Endothelial cell of umbilical vein (primary cell): ENCODE measurements around the gene CRLF1.

Experiments
- TF ChIP-seq, protein P1 (sequence below): IDR thresholded peaks from 2 replicates; pipeline ENCODE4 v1.6.1; 2011; ENCODE audit not compliant: insufficient read depth, insufficient read length
- TF ChIP-seq, protein P2 (sequence below), 2 donors: IDR thresholded peaks; 1 replicate in 1 of 2; 2 replicates in 1 of 2; pipeline ENCODE4 v1.5.1; 2011; ENCODE audit warnings: low read length in 2 of 2, mild to moderate bottlenecking in 2 of 2, moderate library complexity in 2 of 2, control low read depth in 1 of 2, inconsistent platforms in 1 of 2, low read depth in 1 of 2; ENCODE audit not compliant: insufficient read depth in 1 of 2; ENCODE audit errors: extremely low read depth in 1 of 2

DNA sequence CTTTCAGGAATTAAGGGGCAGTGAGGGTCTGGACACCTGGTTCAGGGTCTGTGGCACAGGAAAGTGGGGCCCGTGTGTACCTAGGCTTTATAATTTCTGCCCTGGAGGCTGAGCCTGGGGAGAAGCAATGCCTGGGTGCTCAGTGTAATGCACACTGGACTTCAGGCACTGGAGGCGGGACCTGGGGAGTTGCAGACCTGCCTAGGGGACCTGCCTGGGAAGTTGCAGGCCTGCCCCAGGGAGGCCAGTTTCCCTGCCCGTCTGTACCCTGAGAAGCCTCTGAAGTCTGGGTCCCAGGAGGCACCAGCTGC lies 3.6 kb upstream of the CRLF1 start:
- TF ChIP-seq, protein P1, sequence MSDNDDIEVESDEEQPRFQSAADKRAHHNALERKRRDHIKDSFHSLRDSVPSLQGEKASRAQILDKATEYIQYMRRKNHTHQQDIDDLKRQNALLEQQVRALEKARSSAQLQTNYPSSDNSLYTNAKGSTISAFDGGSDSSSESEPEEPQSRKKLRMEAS: no peak
- TF ChIP-seq, protein P2, sequence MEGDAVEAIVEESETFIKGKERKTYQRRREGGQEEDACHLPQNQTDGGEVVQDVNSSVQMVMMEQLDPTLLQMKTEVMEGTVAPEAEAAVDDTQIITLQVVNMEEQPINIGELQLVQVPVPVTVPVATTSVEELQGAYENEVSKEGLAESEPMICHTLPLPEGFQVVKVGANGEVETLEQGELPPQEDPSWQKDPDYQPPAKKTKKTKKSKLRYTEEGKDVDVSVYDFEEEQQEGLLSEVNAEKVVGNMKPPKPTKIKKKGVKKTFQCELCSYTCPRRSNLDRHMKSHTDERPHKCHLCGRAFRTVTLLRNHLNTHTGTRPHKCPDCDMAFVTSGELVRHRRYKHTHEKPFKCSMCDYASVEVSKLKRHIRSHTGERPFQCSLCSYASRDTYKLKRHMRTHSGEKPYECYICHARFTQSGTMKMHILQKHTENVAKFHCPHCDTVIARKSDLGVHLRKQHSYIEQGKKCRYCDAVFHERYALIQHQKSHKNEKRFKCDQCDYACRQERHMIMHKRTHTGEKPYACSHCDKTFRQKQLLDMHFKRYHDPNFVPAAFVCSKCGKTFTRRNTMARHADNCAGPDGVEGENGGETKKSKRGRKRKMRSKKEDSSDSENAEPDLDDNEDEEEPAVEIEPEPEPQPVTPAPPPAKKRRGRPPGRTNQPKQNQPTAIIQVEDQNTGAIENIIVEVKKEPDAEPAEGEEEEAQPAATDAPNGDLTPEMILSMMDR (IDR thresholded peaks at IDR 0.05; ENCODE audit: extremely low read depth in 1 of 2, insufficient read depth in 1 of 2, low read depth in 1 of 2, low read length in 2 of 2): no peak
